A673 (cell line): ENCODE results near the gene MCM7. TPM values are rescaled to one million over a fixed set of nuclear protein-coding genes. Genes with fewer than 3 reads are reported as not detected.

Experiments used
- BruUV-seq: library from RNA; stranded (reverse); fragments of 400-500 nt; replicated peaks from 2 replicates; lab custom pipeline; 2021; lab: Mats Ljungman, UMichigan
- CTCF ChIA-PET: fragments of 300-600 bp; sonication (Branson Sonifier 250); formaldehyde crosslinking; loops from one replicate; lab custom pipeline; 2022; ENCODE audit warnings: antibody characterized with exemption; lab: Charles Lee
- POLR2A ChIA-PET: fragments of 300-600 bp; sonication (Branson Sonifier 250); formaldehyde crosslinking; loops from one replicate; lab custom pipeline; 2022; ENCODE audit warnings: antibody characterized with exemption; ENCODE audit not compliant: low non-redundant PET; lab: Charles Lee
- DNase-seq: peaks from one replicate; pipeline ENCODE4 v3.0.0-alpha.2; 2015; ENCODE audit warnings: low spot score
- H3K27ac ChIP-seq: fragments of 200-600 bp; sonication (generic); 2 replicates; pipeline ENCODE4 v1.5.1; 2016; ENCODE audit warnings: mixed run types, low read depth, mild to moderate bottlenecking, mixed read lengths, antibody characterized with exemption, low read length; ENCODE audit not compliant: poor library complexity, severe bottlenecking
- H3K27me3 ChIP-seq: fragments of 200-600 bp; sonication (generic); replicated peaks from 2 replicates; pipeline ENCODE4 v1.6.1; 2017; ENCODE audit warnings: mixed run types, low read depth, mild to moderate bottlenecking, mixed read lengths, antibody characterized with exemption, low read length; ENCODE audit not compliant: insufficient read depth, poor library complexity
- H3K36me3 ChIP-seq: fragments of 200-600 bp; sonication (generic); 2 replicates; pipeline ENCODE4 v1.6.1; 2016; ENCODE audit warnings: mixed run types, mild to moderate bottlenecking, mixed read lengths, antibody characterized with exemption, low read length; ENCODE audit not compliant: insufficient read depth, poor library complexity, severe bottlenecking
- H3K4me1 ChIP-seq: fragments of 200-600 bp; sonication (generic); 2 replicates; pipeline ENCODE4 v1.6.1; 2017; ENCODE audit warnings: mixed run types, mild to moderate bottlenecking, mixed read lengths, antibody characterized with exemption, low read length; ENCODE audit not compliant: insufficient read depth, poor library complexity, severe bottlenecking
- H3K4me3 ChIP-seq: fragments of 200-600 bp; sonication (generic); 2 replicates; pipeline ENCODE4 v1.5.1; 2016; ENCODE audit warnings: low read depth, mixed run types, mild to moderate bottlenecking, mixed read lengths, low read length; ENCODE audit not compliant: poor library complexity, severe bottlenecking
- H3K9me3 ChIP-seq: fragments of 200-600 bp; sonication (generic); 2 replicates; pipeline ENCODE4 v1.6.1; 2016; ENCODE audit warnings: mixed run types, low read depth, mild to moderate bottlenecking, mixed read lengths, antibody characterized with exemption, low read length; ENCODE audit not compliant: poor library complexity, severe bottlenecking
- CTCF ChIP-seq: fragments of 300-800, 200-600 bp; sonication (generic); conservative IDR thresholded peaks from 2 replicates; pipeline ENCODE4 v1.5.1; 2017; ENCODE audit warnings: low read depth, mild to moderate bottlenecking, antibody characterized with exemption, low read length, moderate library complexity, mixed read lengths
- EZH2 ChIP-seq: fragments of 200-600 bp; sonication (generic); IDR thresholded peaks from 2 replicates; pipeline ENCODE4 v1.6.1; 2017; ENCODE audit warnings: borderline replicate concordance, low read depth, mild to moderate bottlenecking, mixed read lengths, antibody characterized with exemption, low read length; ENCODE audit not compliant: poor library complexity, severe bottlenecking
- intact Hi-C: fragments of 100-400 bp; cut with micrococcal nuclease; formaldehyde crosslinking; loops from one replicate; pipeline ENCODE4 v1.10.0; 2022; ENCODE audit not compliant: unreplicated experiment
- total RNA-seq: library from RNA; stranded (reverse); gene quantifications from 2 replicates; pipeline ENCODE4 v1.2.3, GENCODE V29; 2021

MCM7 gene
- total RNA-seq, 1 experiment from 2014 or later = 399 TPM

- Histone ChIP-seq H3K4me3 (no peak overlapping the region), H3K36me3 (peaks cover 22% of the 10 kb centered on the region), H3K27me3 (no peaks in the 10 kb centered on the region), H3K27ac (peak overlapping the region; percentile 91), H3K9me3 (no peaks in the 10 kb centered on the region), H3K4me1 (peaks cover 39% of the 10 kb centered on the region)
- TF ChIP-seq CTCF (no peak), EZH2 (no peak)
- CTCF ChIA-PET = no interaction called here
- POLR2A ChIA-PET = interaction anchor here (0.6 to 0.7 kb wide), 2 partner anchors 11 to 42 kb away, joined by 3 read pairs; no protein-coding TSS in a partner anchor
- BruUV-seq = no TSS peak
- intact Hi-C loops = no loop called here
- peak; percentile 98 for DNase-seq
Measured at GRCh38 chr7:100087055-100087750, 14.0 kb downstream of the MCM7 start.

- DNase-seq = no peak
- no peaks in the 10 kb centered on the region for H3K27me3 ChIP-seq
- no peak overlapping the region for H3K4me3 ChIP-seq
- intact Hi-C loops = no loop called here
- ChIA-PET POLR2A (no interaction called here), CTCF (no interaction called here)
- H3K9me3 ChIP-seq = no peaks in the 10 kb centered on the region
- BruUV-seq = no TSS peak
- no peak overlapping the region for H3K27ac ChIP-seq
- H3K36me3 ChIP-seq = peaks cover 5% of the 10 kb centered on the region
- H3K4me1 ChIP-seq = peaks cover 34% of the 10 kb centered on the region
- TF ChIP-seq EZH2 = no peak
- no peak for TF ChIP-seq CTCF
Measured at GRCh38 chr7:100085515-100085914, 15.7 kb downstream of the MCM7 start.

- Histone ChIP-seq H3K4me3 (no peak overlapping the region), H3K27me3 (no peaks in the 10 kb centered on the region), H3K27ac (no peak overlapping the region), H3K36me3 (peaks cover 22% of the 10 kb centered on the region), H3K4me1 (peaks cover 25% of the 10 kb centered on the region), H3K9me3 (no peaks in the 10 kb centered on the region)
- TF ChIP-seq EZH2 = no peak
- no peak for TF ChIP-seq CTCF
- ChIA-PET POLR2A (interaction anchor here (0.6 kb wide), 1 partner anchor 262 kb away, joined by 11 read pairs; no protein-coding TSS in a partner anchor), CTCF (interaction anchor here (0.6 kb wide), 1 partner anchor 18 kb away, joined by 4 read pairs; the partner anchor contains the start of genes AP4M1 and MCM7)
- no peak for DNase-seq
- intact Hi-C loops = loop anchor here (5.0 kb wide), 1 partner anchor 86 kb away; no protein-coding TSS in a partner anchor
- BruUV-seq = no TSS peak
Measured at GRCh38 chr7:100082978-100083377, 18.2 kb downstream of the MCM7 start.
